Bladder microvascular endothelial cell (primary cell): Measurements from ENCODE around the gene SPTSSA. TPM values are rescaled to one million over a fixed set of nuclear protein-coding genes. Genes with fewer than 3 reads are reported as not detected.

Source experiments
- total RNA-seq: library from RNA; depleted of rRNA; stranded (reverse); fragments of >200 nt; gene quantifications from 2 replicates; pipeline ENCODE4 v1.2.3, GENCODE V29; 2014

Gene SPTSSA, protein sequence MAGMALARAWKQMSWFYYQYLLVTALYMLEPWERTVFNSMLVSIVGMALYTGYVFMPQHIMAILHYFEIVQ
- total RNA-seq, result 13.1 and 15.5 TPM in 2 replicates

DNA sequence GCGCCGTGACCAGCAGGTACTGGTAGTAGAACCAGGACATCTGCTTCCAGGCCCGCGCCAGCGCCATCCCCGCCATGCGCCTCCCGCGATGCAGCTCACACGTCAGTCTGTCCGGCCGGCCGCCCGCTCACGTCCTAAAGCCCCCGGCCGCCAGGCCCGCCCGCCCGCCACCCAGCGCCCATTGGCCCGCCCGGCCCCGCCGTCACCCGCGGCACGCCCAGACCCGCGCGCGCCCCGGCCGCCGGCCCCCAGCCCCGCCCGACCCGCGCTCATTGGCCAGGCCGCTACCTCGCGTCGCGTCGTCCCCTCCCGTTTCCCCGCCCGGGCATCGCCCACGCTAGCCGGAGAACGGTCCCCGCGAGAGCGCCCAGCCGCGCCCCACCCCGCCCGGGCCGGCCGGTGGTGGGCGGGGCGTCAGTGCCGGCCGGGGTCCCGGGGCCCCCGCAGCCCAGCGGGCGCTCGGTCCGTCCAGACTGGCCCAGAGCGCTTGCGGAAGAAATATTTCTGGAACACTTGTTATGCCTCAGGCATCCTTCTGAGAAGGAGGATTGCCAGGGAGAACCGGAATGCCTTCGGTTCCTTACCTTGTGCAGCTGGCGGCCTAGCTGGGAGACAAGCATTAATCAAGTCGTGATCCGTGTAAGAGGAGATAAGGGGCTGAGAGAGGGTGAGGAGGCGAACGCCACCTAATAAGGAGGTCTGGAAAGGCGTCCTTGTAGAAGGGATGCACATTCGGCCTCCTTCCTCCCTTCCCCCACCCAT is at the start of gene SPTSSA:
Gene SPTSSA, minus strand, starts transcription at position 109 of the 762 bp plus-strand sequence. Its CDS starts 33 bp downstream, at position 76.

Other genes with a start within 250 kb of the SPTSSA start
- 34.8 and 48.6 TPM in 2 replicates for gene EAPP, start 77.5 kb upstream of the SPTSSA start, total RNA-seq
- 65.4 and 85.8 TPM in 2 replicates for gene SNX6, start 167.9 kb upstream of the SPTSSA start, total RNA-seq